K562 (cell line): ENCODE measurements around the gene ACACB. TPM values are rescaled to one million over a fixed set of nuclear protein-coding genes. Genes with fewer than 3 reads are reported as not detected.

Experiments
- ATAC-seq: fragments of 200-7000 bp; cut with Tn5 transposase; 3 replicates; pipeline ENCODE4 v1.9.1; 2020; ENCODE audit warnings: moderate library complexity
- BruUV-seq: library from RNA; stranded (reverse); fragments of 400-500 nt; replicated peaks from 2 replicates; lab custom pipeline; 2021; lab: Mats Ljungman, UMichigan
- CTCF ChIA-PET: fragments of 300-600 bp; formaldehyde crosslinking; extraction: SDS; loops from one replicate; lab custom pipeline; 2021; ENCODE audit warnings: low intra/inter-chr PET ratio; lab: Yijun Ruan, JAX
- POLR2A ChIA-PET: fragments of 300-600, 350-650 bp; sonication (Branson Sonifier 250); formaldehyde crosslinking; extraction: SDS; loops from one replicate; lab custom pipeline; 2021; ENCODE audit warnings: antibody characterized with exemption, inconsistent platforms; lab: Yijun Ruan, JAX
- DNase-seq, 4 experiments: peaks; one replicate each; pipeline versions ENCODE4 v3.0.0 to v3.0.0-alpha.2; 2011 to 2018; ENCODE audit warnings: low spot score in 3 of 4, mixed read lengths in 3 of 4; ENCODE audit errors: extremely low read depth in 1 of 4
- FAIRE-seq: peaks from 2 replicates; lab custom pipeline; 2011; peaks lifted over from hg19 to GRCh38; lab: Jason Lieb, UNC
- H2AFZ ChIP-seq: 2 replicates; pipeline ENCODE4 v1.6.0; 2011; ENCODE audit warnings: low read depth, low read length, control low read depth, inconsistent platforms
- H3K27ac ChIP-seq: fragments of 200-600 bp; 3 replicates; pipeline ENCODE4 v1.8.0; 2011; ENCODE audit warnings: low read depth, mild to moderate bottlenecking, control low read depth, inconsistent platforms, low read length, moderate library complexity, mixed read lengths; ENCODE audit errors: extremely low read depth
- H3K27me3 ChIP-seq, 2 experiments: fragments of 300-600 bp in 1 of 2; 2 replicates in 1 of 2; 3 replicates in 1 of 2; pipeline versions ENCODE4 v1.6.0 to v1.8.0; 2011; ENCODE audit warnings: inconsistent platforms in 2 of 2, low read length in 2 of 2, mild to moderate bottlenecking in 1 of 2, mixed read lengths in 1 of 2, moderate library complexity in 1 of 2; ENCODE audit not compliant: control insufficient read depth in 2 of 2, insufficient read depth in 2 of 2
- H3K36me3 ChIP-seq: fragments of 300-600 bp; 3 replicates; pipeline ENCODE4 v1.8.0; 2011; ENCODE audit warnings: mild to moderate bottlenecking, low read length, inconsistent platforms; ENCODE audit not compliant: control insufficient read depth, insufficient read depth
- H3K4me1 ChIP-seq, 2 experiments: fragments of 200-600 bp in 1 of 2; replicated peaks in 1 of 2; 2 replicates in 1 of 2; 3 replicates in 1 of 2; pipeline versions ENCODE4 v1.5.1 to v1.8.0; 2011; ENCODE audit warnings: inconsistent platforms in 2 of 2, low read length in 2 of 2, mild to moderate bottlenecking in 1 of 2, mixed read lengths in 1 of 2, moderate library complexity in 1 of 2; ENCODE audit not compliant: control insufficient read depth in 2 of 2, insufficient read depth in 2 of 2
- H3K4me2 ChIP-seq: 2 replicates; pipeline ENCODE4 v1.6.1; 2011; ENCODE audit warnings: low read length, control low read depth, inconsistent platforms, mixed read lengths; ENCODE audit not compliant: insufficient read depth
- H3K4me3 ChIP-seq: fragments of 200-600 bp; sonication (generic), shearing (Covaris generic); 2 replicates; pipeline ENCODE4 v1.5.1; 2016; ENCODE audit warnings: control low read depth, inconsistent platforms
- H3K79me2 ChIP-seq: fragments of 200-600 bp; 3 replicates; pipeline ENCODE4 v1.8.0; 2011; ENCODE audit warnings: low read length, inconsistent platforms; ENCODE audit not compliant: control insufficient read depth, insufficient read depth
- H3K9ac ChIP-seq, 2 experiments: 2 replicates each; pipeline versions ENCODE4 v1.6.0 to v1.6.1; 2011; ENCODE audit warnings: low read depth in 2 of 2, low read length in 2 of 2, control low read depth in 1 of 2, inconsistent platforms in 1 of 2, mild to moderate bottlenecking in 1 of 2, mixed read lengths in 1 of 2; ENCODE audit not compliant: insufficient read depth in 1 of 2
- H3K9me1 ChIP-seq: one replicate; pipeline ENCODE4 v1.6.0; 2011; ENCODE audit warnings: inconsistent platforms, mild to moderate bottlenecking, low read length, moderate library complexity; ENCODE audit not compliant: control insufficient read depth, insufficient read depth
- H3K9me3 ChIP-seq: replicated peaks from 2 replicates; pipeline ENCODE4 v1.5.1; 2011; ENCODE audit warnings: low read depth, low read length, inconsistent platforms; ENCODE audit not compliant: control insufficient read depth, insufficient read depth
- H4K20me1 ChIP-seq: replicated peaks from 2 replicates; pipeline ENCODE4 v1.6.1; 2011; ENCODE audit warnings: low read length, inconsistent platforms, mixed read lengths; ENCODE audit not compliant: control insufficient read depth, insufficient read depth
- CBX3 ChIP-seq, 2 experiments: IDR thresholded peaks; 1 replicate in 1 of 2; 2 replicates in 1 of 2; pipeline ENCODE4 v1.6.1; 2012; ENCODE audit warnings: inconsistent platforms in 2 of 2, low read length in 2 of 2, borderline replicate concordance in 1 of 2, control low read depth in 1 of 2
- CC2D1A ChIP-seq: fragments of 450-650 bp; IDR thresholded peaks from 2 replicates; pipeline ENCODE4 v1.6.1; 2017; ENCODE audit warnings: mild to moderate bottlenecking
- CEBPB ChIP-seq: fragments of 450-650 bp; IDR thresholded peaks from 2 replicates; pipeline ENCODE4 v1.6.1; 2016; ENCODE audit warnings: missing genetic modification characterization, missing compliant biosample characterization
- CEBPG ChIP-seq, 3 experiments: fragments of 200-800 bp in 1 of 3; sonication (Bioruptor generic) in 1 of 3; sonication (generic) in 1 of 3; formaldehyde crosslinking in 1 of 3; IDR thresholded peaks in 2 of 3; conservative IDR thresholded peaks in 1 of 3; 2 replicates each; pipeline versions ENCODE4 v1.6.1 to v1.8.0; 2016 to 2022; ENCODE audit warnings: missing compliant biosample characterization in 2 of 3, missing genetic modification characterization in 2 of 3, mild to moderate bottlenecking in 1 of 3, missing genetic modification reagents in 1 of 3
- CREM ChIP-seq: IDR thresholded peaks from 2 replicates; pipeline ENCODE4 v1.6.1; 2014; ENCODE audit warnings: antibody characterized with exemption, low read depth
- EP400 ChIP-seq: fragments of 450-650 bp; IDR thresholded peaks from 2 replicates; pipeline ENCODE4 v1.6.1; 2017; ENCODE audit warnings: antibody characterized with exemption, mild to moderate bottlenecking, moderate library complexity
- ETV1 ChIP-seq: fragments of 450-650 bp; conservative IDR thresholded peaks from 2 replicates; pipeline ENCODE4 v1.6.1; 2016; ENCODE audit warnings: missing genetic modification characterization, control low read depth, low read depth, missing compliant biosample characterization
- JUNB ChIP-seq: fragments of 450-650 bp; formaldehyde crosslinking; conservative IDR thresholded peaks from 2 replicates; pipeline ENCODE4 v1.4.0; 2020; ENCODE audit warnings: mild to moderate bottlenecking
- KLF6 ChIP-seq: fragments of 250-450 bp; sonication (Bioruptor Pico); IDR thresholded peaks from 2 replicates; pipeline ENCODE4 v1.4.0; 2020; ENCODE audit warnings: mild to moderate bottlenecking, moderate library complexity, borderline replicate concordance
- NCOA4 ChIP-seq: fragments of 450-650 bp; IDR thresholded peaks from 2 replicates; pipeline ENCODE4 v1.6.1; 2018; ENCODE audit warnings: mild to moderate bottlenecking; ENCODE audit not compliant: partially characterized antibody
- PTBP1 ChIP-seq: fragments of 200-400 bp; formaldehyde crosslinking; IDR thresholded peaks from 2 replicates; pipeline ENCODE4 v1.6.1; 2017; ENCODE audit warnings: low read depth, low read length
- RNF2 ChIP-seq: sonication (generic); IDR thresholded peaks from 2 replicates; pipeline ENCODE4 v1.6.1; 2016
- SOX6 ChIP-seq: fragments of 450-650 bp; IDR thresholded peaks from 2 replicates; pipeline ENCODE4 v1.6.1; 2014; ENCODE audit warnings: mild to moderate bottlenecking
- TRIM24 ChIP-seq, 2 experiments: fragments of 450-650 bp; IDR thresholded peaks; 2 replicates each; pipeline ENCODE4 v1.6.1; 2016
- TRIM28 ChIP-seq: fragments of 450-650 bp; IDR thresholded peaks from 2 replicates; pipeline ENCODE4 v1.6.1; 2017
- ZFP36 ChIP-seq: fragments of 150-350 bp; IDR thresholded peaks from 2 replicates; pipeline ENCODE4 v1.6.1; 2018; ENCODE audit warnings: low read length, low read depth; ENCODE audit not compliant: partially characterized antibody
- ZNF408 ChIP-seq: fragments of 250-450 bp; sonication (Bioruptor Pico); IDR thresholded peaks from 2 replicates; pipeline ENCODE4 v1.4.0; 2020; ENCODE audit warnings: low read depth, mild to moderate bottlenecking, moderate library complexity
- ZNF444 ChIP-seq: fragments of 250-450 bp; sonication (Bioruptor Pico); IDR thresholded peaks from 2 replicates; pipeline ENCODE4 v1.4.0; 2020; ENCODE audit warnings: mild to moderate bottlenecking, moderate library complexity
- ZNF561 ChIP-seq: fragments of 450-650 bp; formaldehyde crosslinking; conservative IDR thresholded peaks from 2 replicates; pipeline ENCODE4 v1.4.0; 2020; ENCODE audit warnings: mild to moderate bottlenecking, moderate library complexity
- WGBS: fragments of 100-300 bp; shearing (Covaris generic); methylation state at CpG from one replicate; pipeline ENCODE4 v1.1.6; 2016; ENCODE audit warnings: low coverage, mixed read lengths; ENCODE audit not compliant: insufficient coverage; ENCODE audit errors: missing lambda C conversion rate; 5-methylcytosine and 5-hydroxymethylcytosine counted together
- in situ Hi-C: fragments of 300-500 bp; cut with MboI; formaldehyde crosslinking; loops from 4 replicates; pipeline ENCODE4 v1.15.0; 2018; ENCODE audit warnings: inconsistent platforms, mixed read lengths
- intact Hi-C: fragments of 100-400 bp; cut with micrococcal nuclease; formaldehyde crosslinking; loops from 2 replicates; pipeline ENCODE4 v1.14.2; 2022
- polyA plus RNA-seq, 8 experiments: library from polyadenylated mRNA; depleted of rRNA in 4 of 8; stranded (reverse) in 5 of 8; unstranded in 3 of 8; fragments of >200 nt; fragmentation: Nextera tagmentation in 2 of 8; fragmentation: Illumina TruSeq in 1 of 8; extraction: Ambion mirVana in 2 of 8; extraction: Trizol in 1 of 8; gene quantifications; 2 replicates each; pipeline versions ENCODE4 v1.2.1 to v1.2.3, GENCODE V29; 2011 to 2014; ENCODE audit warnings: inconsistent platforms in 1 of 8, missing spikeins in 1 of 8
- total RNA-seq, 7 experiments: library from RNA; depleted of rRNA in 6 of 7; stranded (reverse); fragments of >200 nt in 6 of 7; fragmentation: Illumina TruSeq in 2 of 7; extraction: Trizol in 2 of 7; gene quantifications; 2 replicates each; pipeline versions ENCODE4 v1.2.1 to v1.2.3, GENCODE V29; 2011 to 2021; ENCODE audit warnings: low replicate concordance in 1 of 7
- TF ChIP-seq, protein P1 (sequence below): fragments of 450-650 bp; IDR thresholded peaks from 2 replicates; pipeline ENCODE4 v1.6.1; 2014; ENCODE audit warnings: low read depth, mild to moderate bottlenecking, moderate library complexity, borderline replicate concordance
- TF ChIP-seq, protein P2 (sequence below): IDR thresholded peaks from 2 replicates; pipeline ENCODE4 v1.6.1; 2016; ENCODE audit warnings: missing genetic modification characterization, missing compliant biosample characterization

Gene ACACB
- total and polyA plus RNA-seq, 9 of the 15 experiments (the other 6 are each of a cell fraction or from before 2014, with no cell fraction given) = 0.10 to 2.5 (median 0.83) TPM

DNA sequence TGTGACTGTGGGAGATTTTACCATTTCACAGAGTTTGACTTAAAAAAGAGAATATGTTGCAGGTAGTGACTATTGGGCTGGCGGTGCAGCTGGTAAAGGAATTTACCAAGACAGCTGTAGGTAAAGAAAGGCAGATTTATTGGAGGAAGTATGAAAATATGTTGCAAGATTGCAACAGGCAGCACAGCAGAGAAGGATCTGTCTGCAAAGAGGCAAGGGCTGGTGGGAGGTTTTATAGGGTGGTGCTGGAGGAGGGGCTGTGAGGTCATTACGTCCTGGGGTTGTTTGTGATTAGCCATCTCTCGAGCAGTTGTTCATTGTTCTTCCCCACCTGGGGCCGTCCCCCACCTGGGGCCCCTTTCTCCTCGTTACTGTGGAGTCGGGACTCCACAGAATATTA is 62.1 kb downstream of the ACACB start:
- H3K36me3 ChIP-seq = no peaks in the 10 kb centered on the region
- DNase-seq = no peak
- intact Hi-C loops (no loop called here), in situ Hi-C loops (no loop called here)
- peak; percentile 63 for ATAC-seq
- H3K9me3 ChIP-seq = no peaks in the 10 kb centered on the region
- H3K27me3 ChIP-seq = peaks cover 0 to 16% of the 10 kb centered on the region in 2 experiments; a peak in 2 of 5 replicates
- no peak overlapping the region for H2AFZ ChIP-seq
- H3K9ac ChIP-seq = no peak overlapping the region
- no peaks in the 10 kb centered on the region for H3K9me1 ChIP-seq
- no TSS peak for BruUV-seq
- H3K4me2 ChIP-seq = no peak overlapping the region
- WGBS = 14% methylated on average over 6 of the region's 6 CpGs
- POLR2A ChIA-PET = interaction anchor here (0.9 kb wide), 1 partner anchor 42 kb away, joined by 3 read pairs; no protein-coding TSS in a partner anchor
- CTCF ChIA-PET = no interaction called here
- H3K79me2 ChIP-seq = no peaks in the 10 kb centered on the region
- FAIRE-seq = no peak
- H3K4me3 ChIP-seq = no peak overlapping the region
- TF ChIP-seq, protein P1, sequence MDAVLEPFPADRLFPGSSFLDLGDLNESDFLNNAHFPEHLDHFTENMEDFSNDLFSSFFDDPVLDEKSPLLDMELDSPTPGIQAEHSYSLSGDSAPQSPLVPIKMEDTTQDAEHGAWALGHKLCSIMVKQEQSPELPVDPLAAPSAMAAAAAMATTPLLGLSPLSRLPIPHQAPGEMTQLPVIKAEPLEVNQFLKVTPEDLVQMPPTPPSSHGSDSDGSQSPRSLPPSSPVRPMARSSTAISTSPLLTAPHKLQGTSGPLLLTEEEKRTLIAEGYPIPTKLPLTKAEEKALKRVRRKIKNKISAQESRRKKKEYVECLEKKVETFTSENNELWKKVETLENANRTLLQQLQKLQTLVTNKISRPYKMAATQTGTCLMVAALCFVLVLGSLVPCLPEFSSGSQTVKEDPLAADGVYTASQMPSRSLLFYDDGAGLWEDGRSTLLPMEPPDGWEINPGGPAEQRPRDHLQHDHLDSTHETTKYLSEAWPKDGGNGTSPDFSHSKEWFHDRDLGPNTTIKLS = no peak
- no peak for TF ChIP-seq PTBP1
- no peak for TF ChIP-seq JUNB (CRISPR knock-in tag)
- TF ChIP-seq ZNF561 (CRISPR knock-in tag) = no peak
- no peak for TF ChIP-seq CBX3 (IDR thresholded peaks at IDR 0.05; ENCODE audit: borderline replicate concordance in 1 of 2, low read length in 2 of 2)
- peak; percentile 22; the same call in 1 of the 2 replicates for TF ChIP-seq TRIM28
- TF ChIP-seq ZNF444 (CRISPR knock-in tag) = no peak
- TF ChIP-seq RNF2 = no peak
- peak; percentile 40 for TF ChIP-seq ZFP36
- no peak for TF ChIP-seq NCOA4
- no peak for TF ChIP-seq ETV1 (tag)
- TF ChIP-seq EP400 = no peak
- no peak for TF ChIP-seq ZNF408 (CRISPR knock-in tag)
- peak in 1 of 2 experiments; percentile 33; a peak in 1 of 4 replicates for TF ChIP-seq TRIM24 (IDR thresholded peaks at IDR 0.05)
- TF ChIP-seq CC2D1A = no peak
- no peak for TF ChIP-seq CEBPG (CRISPR knock-in tag; IDR thresholded peaks at IDR 0.05)
- TF ChIP-seq CEBPG (tag; conservative IDR thresholded peaks at IDR 0.05 in 1 of 2, IDR thresholded peaks at IDR 0.05 in 1 of 2) = peak; percentile 27 to 86; a peak in 2 of 4 replicates
- no peak for TF ChIP-seq KLF6
- TF ChIP-seq SOX6 = 0 out of 2 replicates have a peak, but pooled peaks have one; percentile 10
- TF ChIP-seq CREM = no peak
- TF ChIP-seq, protein P2, sequence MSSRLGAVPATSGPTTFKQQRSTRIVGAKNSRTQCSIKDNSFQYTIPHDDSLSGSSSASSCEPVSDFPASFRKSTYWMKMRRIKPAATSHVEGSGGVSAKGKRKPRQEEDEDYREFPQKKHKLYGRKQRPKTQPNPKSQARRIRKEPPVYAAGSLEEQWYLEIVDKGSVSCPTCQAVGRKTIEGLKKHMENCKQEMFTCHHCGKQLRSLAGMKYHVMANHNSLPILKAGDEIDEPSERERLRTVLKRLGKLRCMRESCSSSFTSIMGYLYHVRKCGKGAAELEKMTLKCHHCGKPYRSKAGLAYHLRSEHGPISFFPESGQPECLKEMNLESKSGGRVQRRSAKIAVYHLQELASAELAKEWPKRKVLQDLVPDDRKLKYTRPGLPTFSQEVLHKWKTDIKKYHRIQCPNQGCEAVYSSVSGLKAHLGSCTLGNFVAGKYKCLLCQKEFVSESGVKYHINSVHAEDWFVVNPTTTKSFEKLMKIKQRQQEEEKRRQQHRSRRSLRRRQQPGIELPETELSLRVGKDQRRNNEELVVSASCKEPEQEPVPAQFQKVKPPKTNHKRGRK (tag) = no peak
- peak; percentile 20; the same call in 1 of the 2 replicates for TF ChIP-seq CEBPB (tag)
- H3K4me1 ChIP-seq = peaks cover 4 to 6% of the 10 kb centered on the region in 2 experiments; a peak in 3 of 5 replicates
- H4K20me1 ChIP-seq = no peaks in the 10 kb centered on the region
- H3K27ac ChIP-seq = no peak overlapping the region
